Measurements from ENCODE around the gene CADM1. TPM values are rescaled to one million over a fixed set of nuclear protein-coding genes. Genes with fewer than 3 reads are reported as not detected.

The CADM1 gene
- total RNA-seq, 4 donors from 2014 or later: 1.2 to 2.5 (median 2.2) TPM

DNA sequence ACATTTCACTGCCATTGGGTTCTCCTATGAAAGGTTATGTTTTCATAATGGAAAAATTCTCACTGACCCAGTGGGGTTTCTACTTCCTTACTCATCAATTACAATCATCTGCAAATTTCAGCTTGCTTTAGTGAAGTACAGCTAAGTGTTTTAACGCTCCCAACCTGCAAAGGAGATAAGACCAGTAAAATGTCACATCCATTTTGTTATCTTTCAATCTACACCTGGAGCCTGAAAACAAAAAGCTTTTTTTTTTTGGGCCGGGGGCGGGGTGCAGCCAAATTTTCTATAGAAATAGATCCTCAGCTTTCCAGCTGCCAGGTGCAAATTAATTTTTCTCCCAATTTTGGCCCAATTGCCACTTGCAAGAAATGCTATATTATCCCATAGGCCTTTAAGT, 40.6 kb downstream of the CADM1 start:
- H3K4me3 ChIP-seq: no peak overlapping the region
- no peaks in the 10 kb centered on the region for H3K9me3 ChIP-seq
- H3K36me3 ChIP-seq: no peaks in the 10 kb centered on the region
- intact Hi-C loops (cut with DNase I; ENCODE audit: low total_unique reads) (no loop called here), in situ Hi-C loops (cut with MboI; ENCODE audit: low sequenced_read_pairs in 4 of 4) (no loop called here)
- TF ChIP-seq POLR2A (IDR thresholded peaks at IDR 0.05): no peak
- TF ChIP-seq, protein P1, sequence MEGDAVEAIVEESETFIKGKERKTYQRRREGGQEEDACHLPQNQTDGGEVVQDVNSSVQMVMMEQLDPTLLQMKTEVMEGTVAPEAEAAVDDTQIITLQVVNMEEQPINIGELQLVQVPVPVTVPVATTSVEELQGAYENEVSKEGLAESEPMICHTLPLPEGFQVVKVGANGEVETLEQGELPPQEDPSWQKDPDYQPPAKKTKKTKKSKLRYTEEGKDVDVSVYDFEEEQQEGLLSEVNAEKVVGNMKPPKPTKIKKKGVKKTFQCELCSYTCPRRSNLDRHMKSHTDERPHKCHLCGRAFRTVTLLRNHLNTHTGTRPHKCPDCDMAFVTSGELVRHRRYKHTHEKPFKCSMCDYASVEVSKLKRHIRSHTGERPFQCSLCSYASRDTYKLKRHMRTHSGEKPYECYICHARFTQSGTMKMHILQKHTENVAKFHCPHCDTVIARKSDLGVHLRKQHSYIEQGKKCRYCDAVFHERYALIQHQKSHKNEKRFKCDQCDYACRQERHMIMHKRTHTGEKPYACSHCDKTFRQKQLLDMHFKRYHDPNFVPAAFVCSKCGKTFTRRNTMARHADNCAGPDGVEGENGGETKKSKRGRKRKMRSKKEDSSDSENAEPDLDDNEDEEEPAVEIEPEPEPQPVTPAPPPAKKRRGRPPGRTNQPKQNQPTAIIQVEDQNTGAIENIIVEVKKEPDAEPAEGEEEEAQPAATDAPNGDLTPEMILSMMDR (IDR thresholded peaks at IDR 0.05 in 4 of 5, conservative IDR thresholded peaks at IDR 0.05 in 1 of 5): no peak
- H3K4me1 ChIP-seq: no peaks in the 10 kb centered on the region
- DNase-seq: no peak
- no peaks in the 10 kb centered on the region for H3K27me3 ChIP-seq
- H3K27ac ChIP-seq: no peak overlapping the region
- no peak for ATAC-seq

DNA sequence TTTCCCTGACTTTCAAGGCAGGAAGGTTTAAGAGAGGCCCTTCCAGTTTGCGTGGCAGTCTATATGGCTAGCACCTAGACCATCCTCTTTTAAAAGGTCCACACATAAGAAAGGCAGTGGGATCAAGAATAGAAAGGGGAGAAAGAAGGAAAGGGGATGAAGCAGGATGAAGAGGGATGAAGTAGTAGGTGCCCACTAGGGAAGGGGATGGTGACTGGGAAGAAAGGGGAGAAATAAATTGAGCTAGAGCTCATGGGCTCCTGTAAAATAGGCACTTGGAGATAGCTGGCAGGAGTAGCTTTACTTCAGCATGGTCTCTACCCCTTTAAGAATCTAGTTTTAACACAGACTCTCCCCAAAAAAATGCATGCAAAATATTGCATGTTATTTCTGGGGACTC, 41.5 kb downstream of the CADM1 start:
- Histone ChIP-seq H3K27ac (no peak overlapping the region), H3K4me3 (no peak overlapping the region), H3K9me3 (no peaks in the 10 kb centered on the region), H3K27me3 (no peaks in the 10 kb centered on the region), H3K36me3 (no peaks in the 10 kb centered on the region), H3K4me1 (no peaks in the 10 kb centered on the region)
- TF ChIP-seq, protein P1 (IDR thresholded peaks at IDR 0.05 in 4 of 5, conservative IDR thresholded peaks at IDR 0.05 in 1 of 5): no peak
- TF ChIP-seq POLR2A (IDR thresholded peaks at IDR 0.05): no peak
- ATAC-seq (no peak), DNase-seq (no peak)
- intact Hi-C loops (cut with DNase I; ENCODE audit: low total_unique reads) (no loop called here), in situ Hi-C loops (cut with MboI; ENCODE audit: low sequenced_read_pairs in 4 of 4) (no loop called here)

DNA sequence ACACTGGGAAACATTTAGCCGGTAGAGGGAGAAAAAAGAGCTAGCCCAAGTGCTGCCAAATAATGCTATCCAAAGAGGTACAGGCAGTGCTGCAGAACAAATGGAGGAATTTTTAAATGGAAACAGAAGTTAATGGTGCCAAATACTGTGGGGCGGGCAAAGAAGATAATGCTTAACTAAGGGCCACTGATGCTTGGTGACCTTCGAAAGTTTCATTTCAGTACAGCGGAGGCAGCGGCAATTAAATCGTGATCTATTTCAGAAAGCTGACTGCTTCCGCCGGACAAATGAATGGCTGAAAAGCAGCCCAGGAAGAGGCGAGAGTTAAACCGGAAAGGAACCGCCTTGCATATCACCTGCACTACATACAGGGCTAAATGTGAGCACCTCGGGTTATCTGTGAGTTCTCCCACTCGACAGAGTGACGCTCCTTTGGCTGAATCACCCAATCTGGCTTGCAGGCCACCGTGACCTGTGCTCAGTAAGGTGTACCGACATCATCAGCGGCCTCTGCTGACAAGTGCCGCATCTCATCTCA, 42.1 kb downstream of the CADM1 start:
- no peak for TF ChIP-seq POLR2A (IDR thresholded peaks at IDR 0.05)
- TF ChIP-seq, protein P1 (IDR thresholded peaks at IDR 0.05 in 4 of 5, conservative IDR thresholded peaks at IDR 0.05 in 1 of 5): no peak
- Histone ChIP-seq H3K4me1 (no peaks in the 10 kb centered on the region), H3K27ac (no peak overlapping the region), H3K27me3 (no peaks in the 10 kb centered on the region), H3K4me3 (no peak overlapping the region), H3K9me3 (no peaks in the 10 kb centered on the region), H3K36me3 (no peaks in the 10 kb centered on the region)
- no peak for ATAC-seq
- in situ Hi-C loops (cut with MboI; ENCODE audit: low sequenced_read_pairs in 4 of 4) (no loop called here), intact Hi-C loops (cut with DNase I; ENCODE audit: low total_unique reads) (no loop called here)
- DNase-seq: no peak

DNA sequence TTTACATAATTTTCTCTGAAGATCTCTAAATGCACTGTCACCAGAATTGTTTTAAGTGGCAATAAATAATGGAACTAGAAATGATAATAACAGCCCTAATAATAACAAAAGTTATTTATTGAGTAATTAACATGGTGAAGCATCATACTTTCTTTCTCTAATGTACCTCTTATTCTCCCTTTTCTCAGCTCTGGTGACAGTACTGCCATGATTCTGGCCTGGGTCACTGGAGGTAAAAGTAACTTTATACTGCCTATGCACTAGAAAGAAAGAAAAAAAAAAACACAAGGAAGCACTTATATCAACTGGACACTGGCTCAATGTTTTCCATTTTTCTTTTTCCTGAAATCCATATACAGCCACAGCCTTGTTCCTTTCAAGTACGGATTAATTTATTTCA, 43.7 kb downstream of the CADM1 start:
- Histone ChIP-seq H3K4me1 (no peaks in the 10 kb centered on the region), H3K4me3 (no peak overlapping the region), H3K27ac (no peak overlapping the region), H3K9me3 (no peaks in the 10 kb centered on the region), H3K36me3 (no peaks in the 10 kb centered on the region), H3K27me3 (no peaks in the 10 kb centered on the region)
- no peak for ATAC-seq
- TF ChIP-seq, protein P1 (IDR thresholded peaks at IDR 0.05 in 4 of 5, conservative IDR thresholded peaks at IDR 0.05 in 1 of 5): no peak
- no peak for TF ChIP-seq POLR2A (IDR thresholded peaks at IDR 0.05)
- no peak for DNase-seq
- in situ Hi-C loops (cut with MboI; ENCODE audit: low sequenced_read_pairs in 4 of 4) (no loop called here), intact Hi-C loops (cut with DNase I; ENCODE audit: low total_unique reads) (no loop called here)

DNA sequence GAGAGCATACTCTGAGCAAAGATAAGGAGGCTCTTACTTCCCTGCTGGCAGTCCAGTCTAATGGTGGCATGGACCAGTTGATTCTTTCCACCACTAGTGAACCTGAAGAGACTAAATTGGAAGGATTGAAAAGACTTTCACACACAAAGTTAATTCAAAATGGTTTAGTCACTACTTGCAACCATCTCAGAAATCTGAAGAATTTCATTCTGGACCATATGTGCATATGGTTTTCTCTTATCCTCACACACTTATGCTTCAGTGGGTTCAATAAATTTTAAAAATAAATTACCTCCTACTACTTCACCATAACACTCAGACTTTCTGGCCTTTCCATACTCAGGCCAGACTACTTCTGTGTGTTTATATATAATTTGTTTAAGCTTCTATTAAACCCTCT, 44.7 kb downstream of the CADM1 start:
- intact Hi-C loops (cut with DNase I; ENCODE audit: low total_unique reads): no loop called here
- H3K4me3 ChIP-seq: no peak overlapping the region
- ATAC-seq (no peak), DNase-seq (no peak)
- no peaks in the 10 kb centered on the region for H3K36me3 ChIP-seq
- H3K27me3 ChIP-seq: no peaks in the 10 kb centered on the region
- TF ChIP-seq POLR2A (IDR thresholded peaks at IDR 0.05): no peak
- TF ChIP-seq, protein P1 (IDR thresholded peaks at IDR 0.05 in 4 of 5, conservative IDR thresholded peaks at IDR 0.05 in 1 of 5): no peak
- in situ Hi-C loops (cut with MboI; ENCODE audit: low sequenced_read_pairs in 4 of 4): no loop called here
- no peak overlapping the region for H3K27ac ChIP-seq
- no peaks in the 10 kb centered on the region for H3K4me1 ChIP-seq
- no peaks in the 10 kb centered on the region for H3K9me3 ChIP-seq

Data from gastrocnemius medialis (tissue), 4 donors.